ENCODE data around the gene AGBL4.

The AGBL4 gene

GRCh38 chr1:48686159-48686558 is 1337.6 kb downstream of the AGBL4 start:
- Histone ChIP-seq H3K4me3 (ENCODE audit: low read depth in 1 of 2, low read length in 2 of 2) (no peak overlapping the region), H3K9me3 (ENCODE audit: insufficient read depth, low read length, severe bottlenecking) (no peaks in the 10 kb centered on the region), H2AFZ (ENCODE audit: low read depth, low read length) (no peak overlapping the region), H3K36me3 (ENCODE audit: insufficient read depth, low read length) (no peaks in the 10 kb centered on the region), H3K27me3 (ENCODE audit: insufficient read depth, low read length, poor library complexity) (no peaks in the 10 kb centered on the region), H3K9ac (ENCODE audit: low read depth, low read length) (no peak overlapping the region), H3K27ac (ENCODE audit: low read length) (no peak overlapping the region), H3K4me1 (ENCODE audit: insufficient read depth, low read length) (no peaks in the 10 kb centered on the region), H4K20me1 (ENCODE audit: insufficient read depth, low read length) (no peaks in the 10 kb centered on the region), H3K79me2 (ENCODE audit: insufficient read depth, low read length) (no peaks in the 10 kb centered on the region), H3K4me2 (ENCODE audit: insufficient read depth, low read length) (no peak overlapping the region)
- no peak for TF ChIP-seq EZH2 (IDR thresholded peaks at IDR 0.05; ENCODE audit: borderline replicate concordance, low read depth, low read length, severe bottlenecking)
- TF ChIP-seq CTCF (IDR thresholded peaks at IDR 0.05; ENCODE audit: borderline replicate concordance, extremely low read depth, low read length, poor library complexity, severe bottlenecking): no peak
- ATAC-seq (ENCODE audit: insufficient read depth, low read depth) (no peak), DNase-seq (no peak)

GRCh38 chr1:48684381-48684780 is 1339.4 kb downstream of the AGBL4 start:
- Histone ChIP-seq H3K36me3 (ENCODE audit: insufficient read depth, low read length) (no peaks in the 10 kb centered on the region), H3K79me2 (ENCODE audit: insufficient read depth, low read length) (no peaks in the 10 kb centered on the region), H3K27ac (ENCODE audit: low read length) (no peak overlapping the region), H2AFZ (ENCODE audit: low read depth, low read length) (no peak overlapping the region), H3K9me3 (ENCODE audit: insufficient read depth, low read length, severe bottlenecking) (no peaks in the 10 kb centered on the region), H3K4me1 (ENCODE audit: insufficient read depth, low read length) (no peaks in the 10 kb centered on the region), H3K4me3 (ENCODE audit: low read depth in 1 of 2, low read length in 2 of 2) (no peak overlapping the region), H3K4me2 (ENCODE audit: insufficient read depth, low read length) (no peak overlapping the region), H3K9ac (ENCODE audit: low read depth, low read length) (no peak overlapping the region), H3K27me3 (ENCODE audit: insufficient read depth, low read length, poor library complexity) (peaks cover 5% of the 10 kb centered on the region), H4K20me1 (ENCODE audit: insufficient read depth, low read length) (no peaks in the 10 kb centered on the region)
- DNase-seq: no peak
- no peak for ATAC-seq (ENCODE audit: insufficient read depth, low read depth)
- no peak for TF ChIP-seq EZH2 (IDR thresholded peaks at IDR 0.05; ENCODE audit: borderline replicate concordance, low read depth, low read length, severe bottlenecking)
- TF ChIP-seq CTCF (IDR thresholded peaks at IDR 0.05; ENCODE audit: borderline replicate concordance, extremely low read depth, low read length, poor library complexity, severe bottlenecking): no peak

GRCh38 chr1:48683839-48684238 is 1339.9 kb downstream of the AGBL4 start:
- Histone ChIP-seq H3K9me3 (ENCODE audit: insufficient read depth, low read length, severe bottlenecking) (no peaks in the 10 kb centered on the region), H3K4me1 (ENCODE audit: insufficient read depth, low read length) (no peaks in the 10 kb centered on the region), H2AFZ (ENCODE audit: low read depth, low read length) (no peak overlapping the region), H3K9ac (ENCODE audit: low read depth, low read length) (no peak overlapping the region), H3K36me3 (ENCODE audit: insufficient read depth, low read length) (no peaks in the 10 kb centered on the region), H3K79me2 (ENCODE audit: insufficient read depth, low read length) (no peaks in the 10 kb centered on the region), H3K27me3 (ENCODE audit: insufficient read depth, low read length, poor library complexity) (peaks cover 8% of the 10 kb centered on the region), H3K4me2 (ENCODE audit: insufficient read depth, low read length) (no peak overlapping the region), H3K4me3 (ENCODE audit: low read depth in 1 of 2, low read length in 2 of 2) (no peak overlapping the region), H4K20me1 (ENCODE audit: insufficient read depth, low read length) (no peaks in the 10 kb centered on the region), H3K27ac (ENCODE audit: low read length) (no peak overlapping the region)
- TF ChIP-seq CTCF (IDR thresholded peaks at IDR 0.05; ENCODE audit: borderline replicate concordance, extremely low read depth, low read length, poor library complexity, severe bottlenecking) (no peak), EZH2 (IDR thresholded peaks at IDR 0.05; ENCODE audit: borderline replicate concordance, low read depth, low read length, severe bottlenecking) (no peak)
- ATAC-seq (ENCODE audit: insufficient read depth, low read depth) (no peak), DNase-seq (no peak)
